Large intestine (tissue), 3 donors: Measurements from ENCODE around the gene ALK. TPM values are rescaled to one million over a fixed set of nuclear protein-coding genes. Genes with fewer than 3 reads are reported as not detected.

ENCODE experiments used
- DNase-seq, 2 donors: peaks; one replicate each; pipeline versions ENCODE4 v3.0.0 to v3.0.0-alpha.2; 2013
- H3K27ac ChIP-seq: one replicate; pipeline ENCODE4 v1.5.1; 2013; ENCODE audit warnings: low read length
- H3K27me3 ChIP-seq: 2 replicates; pipeline ENCODE4 v1.6.1; 2013; ENCODE audit warnings: low read length; ENCODE audit not compliant: control insufficient read depth, insufficient read depth
- H3K36me3 ChIP-seq: 2 replicates; pipeline ENCODE4 v1.6.1; 2013; ENCODE audit warnings: low read length; ENCODE audit not compliant: control insufficient read depth, insufficient read depth
- H3K4me1 ChIP-seq: one replicate; pipeline ENCODE4 v1.6.1; 2013; ENCODE audit warnings: low read length; ENCODE audit not compliant: control insufficient read depth, insufficient read depth
- H3K4me3 ChIP-seq: one replicate; pipeline ENCODE4 v1.5.1; 2013; ENCODE audit warnings: low read length
- H3K9me3 ChIP-seq: one replicate; pipeline ENCODE4 v1.6.1; 2013; ENCODE audit warnings: mild to moderate bottlenecking, low read depth, low read length, moderate library complexity; ENCODE audit not compliant: control insufficient read depth
- WGBS: methylation state at CpG from one replicate; pipeline ENCODE4 v1.1.5; 2013; ENCODE audit warnings: low lambda C conversion rate; ENCODE audit not compliant: insufficient coverage; 5-methylcytosine and 5-hydroxymethylcytosine counted together
- polyA plus RNA-seq: library from polyadenylated mRNA; unstranded; fragments of 120-200 nt; gene quantifications from one replicate; pipeline ENCODE4 v1.2.1, GENCODE V29; 2013

Gene ALK
- polyA plus RNA-seq, 1 donor, result 1.5 TPM

DNA sequence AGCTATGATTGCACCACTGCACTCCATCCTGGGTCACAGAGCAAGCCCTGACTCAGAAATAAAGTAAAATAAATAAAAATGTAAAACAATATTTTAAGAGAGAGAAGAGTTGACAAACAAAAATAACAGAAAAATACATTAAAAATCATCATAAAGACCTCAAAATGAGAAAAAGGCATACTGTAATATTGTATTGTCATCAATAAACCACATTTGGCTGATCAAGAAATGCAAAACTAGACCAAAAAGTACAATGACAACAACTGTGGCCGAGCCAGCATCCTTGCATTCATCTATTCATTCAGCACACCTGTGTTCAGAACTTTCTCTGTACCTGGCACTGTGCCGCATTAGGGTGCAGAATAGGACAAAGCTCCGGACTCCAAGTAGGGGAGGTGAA lies 121.8 kb downstream of the ALK start:
- H3K4me3 ChIP-seq, result no peak overlapping the region
- H3K4me1 ChIP-seq, result no peaks in the 10 kb centered on the region
- no CpG with 5 or more reads among the region's 3 CpGs for WGBS
- no peaks in the 10 kb centered on the region for H3K9me3 ChIP-seq
- H3K36me3 ChIP-seq, result no peaks in the 10 kb centered on the region
- H3K27ac ChIP-seq, result no peak overlapping the region
- no peak for DNase-seq
- H3K27me3 ChIP-seq, result no peaks in the 10 kb centered on the region

DNA sequence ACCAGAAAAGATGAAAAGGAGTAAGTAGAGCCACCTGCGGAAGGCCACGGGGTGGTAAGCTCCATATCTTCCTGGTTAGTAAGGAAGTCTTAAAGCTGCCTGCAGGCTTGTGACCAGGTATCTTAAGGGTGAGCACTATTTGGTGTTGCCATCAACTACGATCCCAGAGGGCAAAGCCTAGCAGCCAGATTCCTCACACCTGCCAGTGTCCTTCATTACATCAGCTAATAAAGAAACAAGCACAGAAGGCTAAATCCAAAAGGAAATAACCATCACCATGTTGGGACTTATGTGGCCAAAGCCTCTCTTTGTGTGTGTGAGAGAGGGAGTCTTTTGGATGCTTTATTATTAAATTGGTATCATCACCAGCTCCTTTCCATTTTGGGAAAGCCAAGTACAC lies 123.5 kb downstream of the ALK start:
- Histone ChIP-seq H3K36me3 (no peaks in the 10 kb centered on the region), H3K27me3 (no peaks in the 10 kb centered on the region), H3K9me3 (no peaks in the 10 kb centered on the region), H3K27ac (no peak overlapping the region), H3K4me1 (no peaks in the 10 kb centered on the region), H3K4me3 (no peak overlapping the region)
- no peak for DNase-seq
- WGBS, result no CpG with 5 or more reads among the region's 3 CpGs

DNA sequence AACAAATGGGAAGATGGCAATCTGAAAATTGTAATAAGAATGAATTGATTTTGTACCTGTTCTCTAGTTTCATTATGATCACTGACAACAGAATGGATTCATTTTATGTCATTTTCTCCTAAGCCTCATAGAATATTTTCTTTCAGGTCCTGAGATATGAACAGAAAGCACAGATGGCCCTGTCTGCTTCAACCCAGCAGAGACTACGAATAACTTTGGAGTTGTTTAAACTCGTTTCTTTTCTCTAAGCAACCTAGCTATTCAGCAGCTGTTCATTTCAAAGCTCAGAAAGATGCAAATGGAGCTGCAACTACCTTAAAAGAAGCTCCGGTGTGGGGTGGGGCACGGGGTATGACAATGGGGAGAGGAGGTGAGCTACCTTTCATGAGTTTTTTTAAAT lies 124.9 kb downstream of the ALK start:
- Histone ChIP-seq H3K4me1 (no peaks in the 10 kb centered on the region), H3K27ac (no peak overlapping the region), H3K27me3 (no peaks in the 10 kb centered on the region), H3K36me3 (no peaks in the 10 kb centered on the region), H3K4me3 (no peak overlapping the region), H3K9me3 (no peaks in the 10 kb centered on the region)
- 60% methylated on average over 1 of the region's 4 CpGs for WGBS
- DNase-seq, result no peak

DNA sequence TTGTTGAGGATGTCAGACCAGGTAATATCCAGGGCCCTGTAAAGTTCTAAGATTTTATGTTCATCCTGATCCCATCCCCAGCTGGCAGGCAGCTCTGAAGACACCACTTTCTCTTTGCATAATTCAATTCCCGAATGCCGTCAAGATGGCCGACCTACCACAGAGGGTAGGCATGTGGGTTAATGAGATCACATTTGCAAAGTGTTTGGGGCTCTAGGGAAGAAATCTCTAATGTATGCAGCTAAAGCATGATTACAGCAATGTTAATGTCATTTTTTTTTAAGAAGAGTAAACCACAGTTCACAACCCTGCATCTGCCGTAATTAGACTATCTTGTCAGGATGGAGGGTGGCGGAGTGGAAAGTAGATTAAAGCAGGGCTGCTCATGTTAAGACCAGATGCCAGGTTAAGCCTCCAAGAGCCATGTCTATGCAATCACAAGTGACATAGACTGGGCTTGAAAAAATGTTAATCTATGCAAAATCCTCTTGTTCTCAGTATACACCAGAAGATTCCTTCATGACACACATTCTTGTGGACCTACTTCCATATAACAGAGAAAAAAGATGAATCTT lies 131.4 kb downstream of the ALK start:
- H3K9me3 ChIP-seq, result no peaks in the 10 kb centered on the region
- no peak overlapping the region for H3K27ac ChIP-seq
- no peak for DNase-seq
- no peaks in the 10 kb centered on the region for H3K27me3 ChIP-seq
- no peaks in the 10 kb centered on the region for H3K36me3 ChIP-seq
- H3K4me3 ChIP-seq, result no peak overlapping the region
- H3K4me1 ChIP-seq, result no peaks in the 10 kb centered on the region
- WGBS, result no CpG with 5 or more reads among the region's 5 CpGs

DNA sequence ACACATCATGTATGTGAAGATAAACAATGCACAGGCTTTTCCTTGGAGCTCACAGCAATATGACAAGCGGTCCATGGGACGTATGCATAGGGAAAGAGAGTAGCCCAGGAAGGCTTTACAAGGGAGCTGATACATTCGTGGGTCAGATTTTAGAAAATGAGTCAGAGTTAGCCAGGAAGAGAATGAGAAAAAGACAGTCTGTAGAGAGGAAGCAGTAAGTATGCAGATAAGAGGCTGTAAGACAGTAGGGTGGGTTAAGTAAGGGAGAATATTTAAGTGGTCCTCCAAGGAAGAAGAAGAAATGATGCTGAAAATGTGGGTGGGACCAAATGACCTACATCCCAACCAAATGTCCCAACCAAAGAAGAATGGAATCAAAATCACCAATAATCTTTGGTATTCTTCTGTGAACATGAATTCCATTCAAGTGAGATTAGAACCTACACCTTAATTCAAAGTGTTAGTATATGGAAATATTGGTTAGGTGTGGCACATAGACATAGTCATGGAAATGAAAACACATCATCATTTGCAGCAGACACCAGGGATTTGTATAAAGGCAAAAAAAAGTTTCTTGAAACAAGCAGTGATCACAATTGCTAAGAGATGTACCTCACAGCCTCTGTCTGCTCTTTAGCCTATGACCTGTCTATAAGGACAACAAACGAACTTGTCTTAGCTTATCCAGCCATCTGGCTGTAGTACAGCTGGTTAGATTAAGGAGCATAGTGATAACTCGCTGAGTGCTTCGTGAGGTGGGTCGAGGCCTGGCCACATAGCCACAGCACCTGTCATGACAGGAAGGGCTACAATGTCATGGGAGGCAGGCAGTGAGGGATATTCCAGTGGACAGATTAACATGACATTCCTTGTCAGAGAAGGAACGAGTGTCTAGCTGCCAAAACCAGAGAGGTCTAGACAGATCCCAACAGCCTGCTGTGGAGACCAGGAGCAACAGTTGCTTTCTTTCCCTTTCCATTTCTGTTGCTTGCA lies 133.6 kb downstream of the ALK start:
- DNase-seq, result no peak
- Histone ChIP-seq H3K36me3 (no peaks in the 10 kb centered on the region), H3K27ac (no peak overlapping the region), H3K4me1 (no peaks in the 10 kb centered on the region), H3K27me3 (no peaks in the 10 kb centered on the region), H3K4me3 (no peak overlapping the region), H3K9me3 (no peaks in the 10 kb centered on the region)
- 89% methylated on average over 3 of the region's 8 CpGs for WGBS

DNA sequence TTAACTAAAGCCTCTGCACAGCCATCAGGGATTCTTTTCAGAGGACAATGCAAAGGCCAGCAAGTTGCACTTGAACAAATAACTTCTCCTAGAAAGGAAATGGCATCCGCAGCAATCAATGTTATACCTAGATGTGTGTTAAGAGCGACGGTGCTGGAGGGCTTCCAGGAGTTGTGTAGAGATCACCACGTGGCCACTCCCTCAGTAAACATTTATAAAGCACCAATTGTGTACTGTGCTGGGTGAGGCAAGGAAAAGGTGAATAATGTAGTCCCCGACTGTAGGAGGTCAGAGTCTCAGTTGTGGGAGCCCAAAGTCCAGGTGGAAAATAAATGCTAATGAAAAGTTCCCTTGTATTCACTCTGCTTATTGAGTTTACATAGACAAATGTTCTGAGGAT lies 135.0 kb downstream of the ALK start:
- no peak overlapping the region for H3K27ac ChIP-seq
- WGBS, result no CpG with 5 or more reads among the region's 5 CpGs
- no peaks in the 10 kb centered on the region for H3K27me3 ChIP-seq
- H3K9me3 ChIP-seq, result no peaks in the 10 kb centered on the region
- no peaks in the 10 kb centered on the region for H3K4me1 ChIP-seq
- no peak for DNase-seq
- no peaks in the 10 kb centered on the region for H3K36me3 ChIP-seq
- no peak overlapping the region for H3K4me3 ChIP-seq

DNA sequence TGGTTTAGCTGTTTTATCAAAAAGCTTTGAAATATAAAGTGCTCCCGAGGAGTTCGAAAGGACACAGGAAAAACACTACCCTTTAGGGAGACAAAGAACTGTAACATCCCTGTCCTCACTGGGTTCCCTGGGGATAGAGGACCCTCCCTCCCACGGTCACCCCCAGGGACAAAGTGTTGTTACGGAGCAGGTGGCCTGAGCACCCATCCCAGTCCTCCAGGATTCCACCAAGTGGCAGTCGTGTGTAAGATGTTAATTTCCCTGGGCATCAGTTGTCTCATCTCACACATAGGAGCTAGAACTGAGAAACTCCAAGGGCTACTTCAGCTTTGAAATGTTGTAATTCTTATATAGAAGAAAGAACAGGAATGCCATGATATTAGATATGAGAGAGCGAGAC lies 137.7 kb downstream of the ALK start:
- Histone ChIP-seq H3K4me3 (no peak overlapping the region), H3K27me3 (no peaks in the 10 kb centered on the region), H3K36me3 (no peaks in the 10 kb centered on the region), H3K9me3 (no peaks in the 10 kb centered on the region), H3K27ac (no peak overlapping the region), H3K4me1 (no peaks in the 10 kb centered on the region)
- 76% methylated on average over 3 of the region's 6 CpGs for WGBS
- no peak for DNase-seq

DNA sequence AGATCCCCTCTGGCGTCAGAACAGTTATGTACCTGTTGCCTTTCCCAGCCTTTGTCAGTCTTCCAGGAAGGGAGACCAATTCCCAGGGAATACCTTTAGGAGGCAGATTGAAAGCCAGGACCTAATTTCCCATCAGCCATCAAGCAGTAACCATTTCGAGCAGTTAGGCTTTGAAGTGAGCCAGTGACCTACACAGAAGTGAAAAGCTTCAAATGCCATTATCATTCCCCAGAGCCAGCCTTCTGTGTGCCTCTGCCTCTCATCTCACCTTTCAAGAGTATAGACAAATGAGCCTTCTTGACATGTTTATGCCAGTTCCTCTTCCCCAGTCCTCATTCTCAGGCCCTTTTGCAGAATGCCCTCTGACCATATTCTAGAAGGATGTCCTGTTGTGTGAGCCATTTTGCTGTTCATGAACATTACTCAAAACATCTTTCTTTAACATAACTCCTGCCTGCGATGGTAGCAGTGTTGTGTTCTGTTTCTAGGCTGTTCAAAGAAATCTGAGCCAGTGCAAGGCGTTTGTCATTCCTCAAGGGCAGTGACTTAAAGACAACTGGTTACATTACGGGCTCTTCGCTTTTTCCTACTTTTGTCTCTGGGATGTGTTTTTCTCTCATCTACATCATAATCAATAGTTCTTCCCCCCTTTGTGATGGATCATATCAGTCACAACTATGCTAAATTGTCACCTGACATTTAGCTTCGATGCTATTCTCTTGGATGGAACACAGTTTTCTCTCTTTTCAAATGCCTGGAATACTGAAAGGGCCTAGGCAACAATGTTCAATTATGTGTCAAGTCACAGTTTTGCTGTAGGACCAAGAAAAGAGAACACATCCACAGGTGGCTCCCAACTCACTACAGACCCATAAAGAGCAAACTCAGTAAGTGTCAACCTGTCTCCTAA lies 138.6 kb downstream of the ALK start:
- Histone ChIP-seq H3K4me1 (no peaks in the 10 kb centered on the region), H3K27ac (no peak overlapping the region), H3K9me3 (no peaks in the 10 kb centered on the region), H3K36me3 (no peaks in the 10 kb centered on the region), H3K27me3 (no peaks in the 10 kb centered on the region), H3K4me3 (no peak overlapping the region)
- DNase-seq, result no peak
- 78% methylated on average over 3 of the region's 7 CpGs for whole genome bisulfite sequencing

DNA sequence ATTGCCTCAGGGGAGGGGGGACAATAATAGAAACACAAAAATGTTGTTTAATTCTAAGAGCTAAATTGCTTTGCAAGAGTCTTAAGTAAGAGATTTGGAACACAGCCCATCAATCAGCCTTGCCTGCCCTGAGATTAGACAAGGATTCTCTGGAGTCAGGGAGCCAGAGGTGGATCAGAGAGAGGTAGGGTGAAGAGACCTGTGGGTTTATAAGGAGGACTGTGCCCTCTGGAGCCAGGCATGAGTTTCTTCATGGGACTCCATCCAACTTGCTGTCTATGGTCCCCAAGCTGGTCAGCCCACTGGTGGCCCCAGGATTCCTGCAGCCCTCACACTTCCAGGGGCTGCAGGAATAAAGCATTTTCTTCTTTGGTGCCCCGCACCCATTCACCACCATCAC lies 139.3 kb downstream of the ALK start:
- Histone ChIP-seq H3K27me3 (no peaks in the 10 kb centered on the region), H3K9me3 (no peaks in the 10 kb centered on the region), H3K4me3 (no peak overlapping the region), H3K36me3 (no peaks in the 10 kb centered on the region), H3K27ac (no peak overlapping the region), H3K4me1 (no peaks in the 10 kb centered on the region)
- no peak for DNase-seq
- no CpG with 5 or more reads among the region's 1 CpG for WGBS

DNA sequence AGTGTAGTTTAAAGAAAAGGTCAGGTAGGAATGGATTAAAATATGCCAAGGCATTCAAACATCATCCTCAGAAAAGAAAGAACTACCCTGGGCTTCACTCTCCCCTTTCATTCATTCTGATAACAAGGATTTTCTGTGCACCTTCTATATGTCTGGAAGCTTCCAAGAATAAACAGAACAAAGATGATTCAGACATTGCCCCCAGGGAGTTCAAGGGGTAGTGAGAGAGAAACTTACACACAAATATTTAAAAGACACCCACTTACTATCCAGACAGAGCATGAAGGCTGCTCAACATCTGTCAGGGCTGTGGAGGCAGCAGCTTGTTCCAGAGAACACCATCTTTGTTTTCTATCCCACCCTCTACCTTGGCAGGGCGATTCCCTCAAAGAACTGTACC lies 140.5 kb downstream of the ALK start:
- H3K27me3 ChIP-seq, result no peaks in the 10 kb centered on the region
- no peaks in the 10 kb centered on the region for H3K36me3 ChIP-seq
- no peaks in the 10 kb centered on the region for H3K4me1 ChIP-seq
- DNase-seq, result no peak
- H3K9me3 ChIP-seq, result no peaks in the 10 kb centered on the region
- WGBS, result no CpG with 5 or more reads among the region's 1 CpG
- H3K4me3 ChIP-seq, result no peak overlapping the region
- no peak overlapping the region for H3K27ac ChIP-seq
